H1 (cell line): ENCODE data around the gene CHI3L1. TPM values are rescaled to one million over a fixed set of nuclear protein-coding genes. Genes with fewer than 3 reads are reported as not detected.

Source experiments
- CHD2 ChIP-seq: IDR thresholded peaks from 2 replicates; pipeline ENCODE4 v1.6.1; 2012; ENCODE audit warnings: low read length, improper control_type of control experiment
- polyA plus RNA-seq, 7 experiments: library from polyadenylated mRNA; depleted of rRNA in 3 of 7; stranded (reverse) in 5 of 7; unstranded in 2 of 7; fragments of >200 nt in 5 of 7; fragments of 200-250 nt in 2 of 7; gene quantifications; 1 replicate in 5 of 7; 2 replicates in 1 of 7; 4 replicates in 1 of 7; pipeline versions ENCODE4 v1.2.1 to v1.2.3, GENCODE V29; 2011 to 2013; ENCODE audit warnings: missing spikeins in 2 of 7, mixed read lengths in 2 of 7
- total RNA-seq: library from RNA; stranded (reverse); fragmentation: NEBNext Ultra II Directional; extraction: Animal tissue kit (Norgen Biotek cat#: 25700); gene quantifications from 2 replicates; pipeline ENCODE4 v1.2.1, GENCODE V29; 2021

Gene CHI3L1
- total and polyA plus RNA-seq, 2 of the 8 experiments (the other 6 are each of a cell fraction or from before 2014, with no cell fraction given), result 1.0 TPM; not detected in 1

DNA sequence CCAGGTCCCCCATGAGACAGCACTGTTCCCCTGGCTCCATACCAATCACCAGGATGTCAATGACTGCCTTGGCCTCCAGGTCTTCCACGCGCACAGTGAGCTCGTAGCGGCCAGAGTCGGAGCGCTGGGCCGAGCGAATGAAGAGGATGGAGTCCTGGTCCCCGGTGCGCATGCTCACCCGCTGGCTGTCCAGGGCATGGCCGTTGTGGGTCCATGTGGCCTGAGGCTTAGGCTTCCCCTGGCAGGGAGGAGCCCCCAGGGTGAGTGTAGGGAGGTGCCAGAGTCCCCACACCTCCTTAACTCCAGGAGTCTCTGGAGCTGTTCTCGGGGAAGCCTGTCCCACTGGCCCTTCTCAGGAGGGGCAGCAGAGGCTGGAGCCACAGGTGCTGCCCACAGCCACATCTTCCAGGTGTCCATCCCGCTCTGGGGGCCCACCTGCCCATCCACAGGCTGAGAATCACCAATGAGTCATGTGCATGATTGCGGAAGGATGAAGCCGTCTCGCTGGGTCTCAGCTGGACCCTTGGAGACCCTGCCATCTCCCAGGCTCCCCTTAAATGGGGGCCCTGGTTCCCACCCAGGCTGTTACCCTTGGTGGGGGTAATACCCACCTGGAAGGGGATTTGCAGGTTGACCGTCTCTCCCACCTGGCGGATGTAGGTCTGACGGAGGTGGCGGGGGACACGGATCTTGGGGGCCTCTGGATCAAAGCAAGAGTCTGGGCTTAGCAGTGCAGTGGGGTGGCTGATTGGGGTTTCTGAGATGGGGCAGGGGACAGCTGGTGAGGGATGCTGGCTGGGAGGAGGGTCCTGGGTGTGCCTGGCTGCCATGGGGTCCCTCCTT is 14.9 kb downstream of the CHI3L1 start (continued):
- TF ChIP-seq CHD2, result no peak
